ENCODE measurements around the gene SLC12A3.

SLC12A3 gene

GRCh38 chr16:56861092-56861610 is 3.9 kb upstream of the SLC12A3 start:
- no peak overlapping the region for H3K4me3 ChIP-seq (ENCODE audit: low read depth, low read length)
- peak; percentile 62 for DNase-seq (ENCODE audit: low read depth)
- TF ChIP-seq MAX (IDR thresholded peaks at IDR 0.05; ENCODE audit: low read depth, low read length), result no peak
- no peak for TF ChIP-seq POLR2A (IDR thresholded peaks at IDR 0.05; ENCODE audit: extremely low read depth, insufficient read length)
- no peak for TF ChIP-seq CTCF (IDR thresholded peaks at IDR 0.05; ENCODE audit: low read depth, low read length)
- TF ChIP-seq MYC (IDR thresholded peaks at IDR 0.05; ENCODE audit: low read depth, low read length), result no peak

- DNase-seq (ENCODE audit: low read depth), result no peak
- H3K4me3 ChIP-seq (ENCODE audit: low read depth, low read length), result no peak overlapping the region
- no peak for TF ChIP-seq MYC (IDR thresholded peaks at IDR 0.05; ENCODE audit: low read depth, low read length)
- TF ChIP-seq MAX (IDR thresholded peaks at IDR 0.05; ENCODE audit: low read depth, low read length), result no peak
- TF ChIP-seq CTCF (IDR thresholded peaks at IDR 0.05; ENCODE audit: low read depth, low read length), result no peak
- TF ChIP-seq POLR2A (IDR thresholded peaks at IDR 0.05; ENCODE audit: extremely low read depth, insufficient read length), result no peak
These were observed 3.3 kb upstream of the SLC12A3 start for GRCh38 chr16:56861756-56862155.

GRCh38 chr16:56862776-56863175 is 2.2 kb upstream of the SLC12A3 start:
- TF ChIP-seq MYC (IDR thresholded peaks at IDR 0.05; ENCODE audit: low read depth, low read length) (no peak), POLR2A (IDR thresholded peaks at IDR 0.05; ENCODE audit: extremely low read depth, insufficient read length) (no peak), MAX (IDR thresholded peaks at IDR 0.05; ENCODE audit: low read depth, low read length) (no peak), CTCF (IDR thresholded peaks at IDR 0.05; ENCODE audit: low read depth, low read length) (no peak)
- peak; percentile 85 for DNase-seq (ENCODE audit: low read depth)
- no peak overlapping the region for H3K4me3 ChIP-seq (ENCODE audit: low read depth, low read length)

GRCh38 chr16:56865394-56866062 is 521 bp downstream of the SLC12A3 start:
- no peak for DNase-seq (ENCODE audit: low read depth)
- no peak overlapping the region for H3K4me3 ChIP-seq (ENCODE audit: low read depth, low read length)
- TF ChIP-seq POLR2A (IDR thresholded peaks at IDR 0.05; ENCODE audit: extremely low read depth, insufficient read length), result no peak
- no peak for TF ChIP-seq MAX (IDR thresholded peaks at IDR 0.05; ENCODE audit: low read depth, low read length)
- TF ChIP-seq MYC (IDR thresholded peaks at IDR 0.05; ENCODE audit: low read depth, low read length), result no peak

- peak; percentile 74 for DNase-seq (ENCODE audit: low read depth)
- H3K4me3 ChIP-seq (ENCODE audit: low read depth, low read length), result no peak overlapping the region
These were observed 2.2 kb downstream of the SLC12A3 start for GRCh38 chr16:56866955-56867830.

More at GRCh38 chr16:56866955-56867830, 2.2 kb downstream of the SLC12A3 start:
- TF ChIP-seq MAX (IDR thresholded peaks at IDR 0.05; ENCODE audit: low read depth, low read length), result no peak
- TF ChIP-seq CTCF (IDR thresholded peaks at IDR 0.05; ENCODE audit: low read depth, low read length), result peak; percentile 81
- TF ChIP-seq POLR2A (IDR thresholded peaks at IDR 0.05; ENCODE audit: extremely low read depth, insufficient read length), result no peak
- no peak for TF ChIP-seq MYC (IDR thresholded peaks at IDR 0.05; ENCODE audit: low read depth, low read length)

All from NB4 (cell line).